Cerebellar cortex (tissue), 1 donor: ENCODE results near the gene KLF2.
"Not testable (repeated sequence)": the region's sequence is repeated elsewhere in the genome, so short reads cannot be mapped to it uniquely, and the experiment has no call there.

Source experiments
- DNase-seq: peaks from one replicate; pipeline ENCODE4 v3.0.0-alpha.2; 2015; ENCODE audit warnings: low spot score

Gene KLF2

GRCh38 chr19:16338470-16339360, 14.1 kb downstream of the KLF2 start:
- no peak for DNase-seq

GRCh38 chr19:16339361-16339725, 14.7 kb downstream of the KLF2 start:
- DNase-seq: no peak

DNA sequence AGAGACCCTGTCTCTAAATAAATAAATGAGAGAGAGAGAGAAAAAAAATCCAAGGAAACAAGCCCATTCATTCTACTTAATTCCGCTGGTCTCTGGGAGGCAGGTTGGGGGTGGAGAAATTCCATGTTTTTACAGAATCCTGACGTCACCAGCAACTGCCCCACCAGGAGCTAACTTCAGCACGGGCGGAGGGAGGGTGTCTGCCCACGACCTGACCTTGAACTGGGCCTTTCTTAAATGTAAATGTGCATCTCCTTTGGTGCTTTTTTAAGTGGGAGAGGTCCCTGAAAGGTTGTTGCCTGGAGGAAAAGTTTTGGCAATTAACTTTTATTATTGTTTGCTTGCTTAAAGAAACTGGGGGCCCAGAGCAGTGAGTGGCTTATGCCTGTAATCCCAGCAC, 15.5 kb downstream of the KLF2 start:
- no peak for DNase-seq

DNA sequence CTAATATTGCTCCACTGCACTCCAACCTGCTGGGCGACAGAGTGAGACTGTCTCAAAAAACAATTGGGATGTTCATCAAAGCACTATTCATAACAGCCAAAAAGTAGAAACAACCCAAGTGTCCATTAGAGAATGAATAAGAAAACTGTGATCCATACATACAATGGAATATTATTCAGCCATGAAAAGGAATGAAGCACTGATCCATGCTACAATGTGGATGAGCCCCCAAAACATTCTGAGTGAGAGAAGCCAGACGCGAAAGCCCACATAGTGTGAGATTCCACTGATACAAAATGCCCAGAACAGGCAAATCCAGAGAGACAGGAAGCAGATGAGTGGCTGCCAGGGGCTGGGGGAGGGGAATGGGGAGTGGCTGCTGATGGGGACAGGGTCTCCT, 16.0 kb downstream of the KLF2 start:
- DNase-seq: no peak

- DNase-seq: no peak
Measured at GRCh38 chr19:16342002-16342715, 17.5 kb downstream of the KLF2 start.

DNA sequence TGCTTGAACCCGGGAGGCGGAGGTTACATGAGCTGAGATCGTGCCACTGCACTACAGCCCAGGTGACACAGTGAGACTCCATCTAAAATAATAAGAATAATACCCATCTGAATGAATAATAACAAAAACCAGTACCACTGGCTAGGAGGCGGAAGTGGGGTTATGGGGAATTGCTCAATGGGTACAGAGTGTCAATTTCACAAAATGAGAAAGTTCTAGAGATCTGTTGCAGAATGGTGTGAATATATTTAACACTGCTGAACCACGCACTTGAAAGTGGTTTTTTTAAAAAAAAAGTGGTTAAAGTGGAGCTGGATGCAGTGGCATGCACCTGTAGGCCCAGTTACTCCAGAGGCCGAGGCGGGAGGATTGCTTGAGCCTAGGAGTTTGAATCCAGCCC, 18.5 kb downstream of the KLF2 start:
- DNase-seq: no peak

- no peak for DNase-seq
Measured at GRCh38 chr19:16345457-16345856, 20.8 kb downstream of the KLF2 start.

- DNase-seq: not testable (repeated sequence)
Measured at GRCh38 chr19:16347099-16347498, 22.5 kb downstream of the KLF2 start.

DNA sequence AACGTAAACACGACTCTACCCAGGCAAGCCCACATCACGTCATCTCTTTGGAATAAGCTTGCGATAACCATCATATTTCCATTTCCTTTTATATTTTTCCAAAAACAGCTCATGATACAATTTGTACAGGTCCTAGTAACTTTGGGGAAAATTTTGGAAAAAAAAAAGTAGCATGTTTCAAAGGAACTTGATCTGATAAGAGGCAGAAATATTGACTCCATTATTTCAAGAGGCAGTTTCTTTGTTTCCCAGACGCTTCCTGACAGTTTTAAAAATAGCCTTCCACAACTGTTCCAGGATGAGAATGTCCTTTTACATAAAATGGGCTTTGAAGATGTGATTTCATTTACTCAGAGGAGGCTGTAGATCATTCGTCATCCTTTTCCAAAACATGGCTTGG, 23.1 kb downstream of the KLF2 start:
- no peak for DNase-seq

GRCh38 chr19:16349551-16350152, 25.0 kb downstream of the KLF2 start:
- no peak for DNase-seq

DNA sequence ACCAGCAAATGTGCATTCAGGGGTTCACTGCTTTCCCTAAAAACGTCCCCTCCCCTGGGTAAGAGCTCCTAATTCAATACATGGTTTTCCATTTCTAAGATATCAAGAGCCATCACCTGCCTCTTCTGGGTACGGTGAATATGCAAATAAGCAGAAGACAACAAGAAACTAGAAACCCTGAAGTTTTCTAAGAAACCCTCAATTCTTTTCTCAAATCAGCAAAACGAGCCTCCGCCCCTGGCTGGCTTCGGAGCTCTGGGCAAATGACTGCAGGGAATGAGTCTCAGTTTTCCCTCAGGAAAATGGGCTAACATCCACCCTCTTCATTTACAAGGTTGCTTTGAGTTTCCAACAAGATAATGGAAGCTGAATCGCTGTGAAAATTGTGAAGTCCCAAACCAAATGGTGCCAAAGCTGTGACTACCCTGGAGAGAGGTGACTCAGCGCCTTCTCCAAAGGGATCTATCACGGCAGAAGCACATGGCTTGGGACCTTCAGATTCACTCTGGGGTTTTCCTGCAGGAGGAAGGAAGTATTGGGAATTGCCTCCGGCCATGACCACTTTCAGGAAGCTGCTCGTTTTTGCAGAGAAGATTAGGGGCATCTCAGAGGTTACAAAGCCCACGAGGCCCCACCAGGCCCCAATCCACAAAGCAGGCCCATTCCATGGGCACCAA, 26.6 kb downstream of the KLF2 start:
- no peak for DNase-seq

- no peak for DNase-seq
Measured at GRCh38 chr19:16355293-16356043, 30.8 kb downstream of the KLF2 start.

- no peak for DNase-seq
Measured at GRCh38 chr19:16358456-16358855, 33.8 kb downstream of the KLF2 start.

GRCh38 chr19:16359074-16359473, 34.4 kb downstream of the KLF2 start:
- no peak for DNase-seq

- no peak for DNase-seq
Measured at GRCh38 chr19:16359964-16360363, 35.3 kb downstream of the KLF2 start.

DNA sequence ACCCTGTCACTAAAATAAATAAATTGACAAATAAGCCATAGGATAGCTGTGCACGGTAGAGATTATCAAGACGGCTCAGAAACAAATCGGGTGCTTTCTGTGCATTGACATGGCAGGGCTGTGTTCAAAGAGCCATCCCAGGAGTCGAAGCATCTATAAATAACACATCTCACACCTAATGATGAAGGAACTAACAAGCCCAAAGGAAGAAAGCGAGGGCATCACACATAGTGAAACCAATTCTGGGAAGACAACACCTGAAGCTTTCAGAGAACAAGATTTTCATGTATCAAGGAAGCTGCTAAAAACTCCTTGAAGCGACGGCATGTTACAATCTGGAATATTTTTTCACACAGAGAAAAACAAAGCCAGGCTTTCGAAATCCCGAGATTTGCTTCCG, 36.1 kb downstream of the KLF2 start:
- no peak for DNase-seq

DNA sequence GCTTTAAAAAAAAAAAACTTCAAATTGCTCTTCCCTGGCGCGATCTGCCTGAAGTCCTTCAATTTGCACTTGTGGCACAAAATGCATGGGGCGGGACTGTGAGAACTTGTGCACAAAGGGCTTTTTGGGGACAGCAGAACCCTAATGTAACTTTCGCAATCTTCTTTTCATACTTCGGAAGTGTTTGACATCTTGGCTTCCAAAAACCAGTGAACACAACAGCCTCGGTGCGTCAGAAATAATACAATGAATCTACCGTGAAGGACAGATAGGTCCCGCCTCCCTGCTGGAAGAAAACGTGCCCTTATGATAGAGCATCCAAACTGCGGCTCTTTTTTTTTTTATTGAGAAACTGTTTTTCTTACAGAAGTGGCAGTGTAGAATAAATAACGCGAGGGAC, 36.6 kb downstream of the KLF2 start:
- DNase-seq: no peak

- DNase-seq: no peak
Measured at GRCh38 chr19:16361926-16362325, 37.3 kb downstream of the KLF2 start.

- DNase-seq: no peak
Measured at GRCh38 chr19:16363133-16363851, 38.7 kb downstream of the KLF2 start.

GRCh38 chr19:16363852-16364230, 39.2 kb downstream of the KLF2 start:
- no peak for DNase-seq

DNA sequence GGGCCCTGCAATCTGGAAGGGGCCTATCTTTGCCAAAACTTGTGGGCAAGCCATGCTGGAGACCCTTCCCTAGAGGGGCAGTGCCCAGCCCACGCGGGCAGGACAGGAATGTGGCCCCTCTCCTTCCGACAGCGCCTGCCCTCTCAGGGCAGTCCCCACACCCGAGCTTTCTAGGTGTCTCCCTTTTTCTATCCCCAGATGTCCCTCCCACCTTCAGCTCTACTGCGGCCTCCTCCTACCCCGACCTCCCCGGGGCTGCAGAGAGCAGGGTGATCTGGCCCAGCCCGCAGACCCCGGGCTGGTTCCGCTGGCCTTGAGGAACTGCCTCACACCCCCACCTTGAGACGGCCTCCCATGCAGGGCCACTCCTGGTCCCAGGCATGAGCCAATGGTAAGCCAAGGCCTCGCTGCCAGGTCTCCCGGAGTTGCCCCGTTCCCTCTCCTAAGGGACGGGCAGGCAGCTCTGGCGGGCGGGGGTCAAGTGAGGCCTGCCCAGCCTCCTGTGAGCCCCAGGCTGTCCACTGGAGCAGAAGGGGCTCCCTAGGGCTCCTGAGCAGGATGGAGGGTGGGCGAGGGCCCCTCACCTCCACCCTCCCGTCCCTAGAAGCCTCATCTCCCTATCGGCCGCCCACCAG, 39.7 kb downstream of the KLF2 start:
- DNase-seq: no peak
